Skeletal muscle satellite cell (primary cell): ENCODE results near the gene ITPK1.
A peak's percentile ranks its signal among the peaks of the same experiment; 100 is the strongest.
"Not testable (repeated sequence)": the region's sequence is repeated elsewhere in the genome, so short reads cannot be mapped to it uniquely, and the experiment has no call there.

ENCODE experiments used
- H3K27me3 ChIP-seq: 2 replicates; pipeline ENCODE4 v1.7.0; 2013; ENCODE audit warnings: low read length; ENCODE audit not compliant: control insufficient read depth, insufficient read depth
- H3K36me3 ChIP-seq: 2 replicates; pipeline ENCODE4 v1.7.0; 2013; ENCODE audit warnings: mild to moderate bottlenecking, control low read depth, low read length; ENCODE audit not compliant: insufficient read depth
- H3K4me1 ChIP-seq: 2 replicates; pipeline ENCODE4 v1.7.0; 2013; ENCODE audit warnings: low read length; ENCODE audit not compliant: control insufficient read depth, insufficient read depth
- H3K4me2 ChIP-seq: 2 replicates; pipeline ENCODE4 v1.7.0; 2013; ENCODE audit warnings: mild to moderate bottlenecking, low read length
- H3K4me3 ChIP-seq: 2 replicates; pipeline ENCODE4 v1.7.0; 2013; ENCODE audit warnings: low read length
- H3K9ac ChIP-seq: 2 replicates; pipeline ENCODE4 v1.7.0; 2013; ENCODE audit warnings: mild to moderate bottlenecking, low read depth, low read length, moderate library complexity
- H3K9me3 ChIP-seq: replicated peaks from 2 replicates; pipeline ENCODE4 v1.7.0; 2013; ENCODE audit warnings: mild to moderate bottlenecking, control low read depth, low read length

The ITPK1 gene

DNA sequence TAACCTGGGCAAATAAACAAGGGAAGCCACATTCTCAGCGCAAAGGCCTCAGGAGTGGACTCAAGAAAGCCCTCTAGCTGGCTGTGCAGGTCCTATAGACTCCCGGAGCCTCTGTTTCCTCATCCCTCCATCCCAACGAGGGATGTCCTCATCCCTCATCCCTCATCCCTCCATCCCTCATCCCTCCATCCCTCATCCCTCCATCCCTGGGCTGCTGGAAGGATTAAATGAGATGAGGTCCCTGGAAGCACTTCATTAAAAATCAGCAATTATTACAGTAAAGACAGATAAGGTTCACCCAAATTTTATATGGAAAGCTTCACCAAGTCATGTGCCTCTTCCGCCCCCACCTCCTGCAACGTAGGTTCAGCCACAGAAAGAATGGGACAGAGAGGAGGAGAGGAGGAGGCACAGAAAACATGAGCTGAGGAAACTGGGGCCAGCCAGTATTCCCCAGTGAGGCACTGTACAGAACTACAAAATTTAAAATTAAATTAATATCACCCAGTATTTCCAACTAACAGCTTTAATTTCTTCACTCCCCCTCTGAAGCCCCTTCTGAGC is 4.8 kb downstream of the ITPK1 start:
- no peaks in the 10 kb centered on the region for H3K27me3 ChIP-seq
- no peaks in the 10 kb centered on the region for H3K9me3 ChIP-seq
- H3K4me3 ChIP-seq: no peak overlapping the region
- H3K9ac ChIP-seq: no peak overlapping the region
- no peak overlapping the region for H3K4me2 ChIP-seq
- H3K36me3 ChIP-seq: no peaks in the 10 kb centered on the region
- peaks cover 15% of the 10 kb centered on the region for H3K4me1 ChIP-seq

DNA sequence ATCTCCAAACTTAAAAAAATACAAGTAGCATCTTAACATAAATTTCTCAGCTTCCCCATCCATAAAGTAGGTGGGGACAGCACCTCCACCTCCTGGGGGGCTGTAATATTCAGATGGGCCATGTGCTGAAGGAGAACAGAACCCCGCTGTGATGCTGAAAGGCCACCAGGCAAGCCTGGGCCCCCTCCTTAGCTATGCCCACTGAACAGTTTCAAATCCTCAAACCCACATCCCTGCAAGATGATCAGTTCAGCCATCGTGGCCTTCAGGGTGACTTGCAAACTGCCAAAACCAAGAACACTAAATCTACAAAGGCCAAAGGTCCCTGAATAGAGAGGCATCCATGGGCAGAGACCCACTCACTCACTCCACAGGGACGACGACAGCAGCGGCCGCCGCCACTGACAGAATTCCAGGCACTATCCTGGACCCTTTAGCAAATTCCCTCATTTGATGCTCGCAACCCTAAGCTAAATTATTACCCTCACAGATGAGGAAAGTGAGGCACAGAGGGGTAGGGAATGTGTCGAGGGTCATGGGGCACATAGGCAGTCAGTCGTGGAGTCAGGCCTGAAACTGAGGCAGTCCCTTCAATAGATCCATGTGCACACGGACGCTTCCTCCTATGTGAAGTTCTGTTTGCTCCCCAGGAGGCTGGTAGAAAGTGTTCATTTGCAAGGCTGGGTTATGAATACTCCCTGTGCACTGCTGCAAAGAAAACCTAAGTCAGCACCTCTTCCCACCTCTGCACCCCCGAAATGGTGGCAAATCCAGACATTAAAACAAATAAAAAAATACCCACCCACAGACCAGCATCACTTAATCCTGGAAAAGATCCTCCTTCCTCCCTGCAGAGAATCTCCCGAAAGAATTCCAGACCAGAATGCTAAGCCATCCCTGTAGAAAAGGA is 5.9 kb downstream of the ITPK1 start:
- Histone ChIP-seq H3K4me3 (no peak overlapping the region), H3K9me3 (no peaks in the 10 kb centered on the region), H3K9ac (no peak overlapping the region), H3K4me2 (no peak overlapping the region), H3K36me3 (no peaks in the 10 kb centered on the region), H3K4me1 (peaks cover 26% of the 10 kb centered on the region), H3K27me3 (no peaks in the 10 kb centered on the region)

DNA sequence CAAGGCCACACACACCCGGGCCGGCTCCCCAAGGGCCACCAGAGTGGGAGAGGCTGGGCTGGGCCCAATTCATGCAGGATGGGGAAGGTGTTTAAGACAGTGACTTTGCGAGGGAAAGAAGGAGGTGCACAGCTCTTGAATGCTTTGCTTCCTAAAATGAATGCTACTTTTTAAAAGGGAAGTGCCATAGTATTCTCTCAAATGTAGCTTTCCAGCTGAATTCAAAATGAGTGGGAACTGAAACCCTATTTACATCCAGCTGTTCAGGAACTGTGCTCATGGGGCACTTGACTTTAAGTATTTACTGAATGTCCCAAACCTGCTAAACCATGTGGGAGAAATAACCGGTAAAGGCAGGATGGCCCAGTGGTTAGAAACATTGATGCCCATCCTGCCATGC is 7.6 kb downstream of the ITPK1 start:
- H3K4me1 ChIP-seq: peaks cover 14% of the 10 kb centered on the region
- H3K9me3 ChIP-seq: no peaks in the 10 kb centered on the region
- no peak overlapping the region for H3K4me2 ChIP-seq
- H3K4me3 ChIP-seq: no peak overlapping the region
- H3K36me3 ChIP-seq: no peaks in the 10 kb centered on the region
- no peaks in the 10 kb centered on the region for H3K27me3 ChIP-seq
- no peak overlapping the region for H3K9ac ChIP-seq

DNA sequence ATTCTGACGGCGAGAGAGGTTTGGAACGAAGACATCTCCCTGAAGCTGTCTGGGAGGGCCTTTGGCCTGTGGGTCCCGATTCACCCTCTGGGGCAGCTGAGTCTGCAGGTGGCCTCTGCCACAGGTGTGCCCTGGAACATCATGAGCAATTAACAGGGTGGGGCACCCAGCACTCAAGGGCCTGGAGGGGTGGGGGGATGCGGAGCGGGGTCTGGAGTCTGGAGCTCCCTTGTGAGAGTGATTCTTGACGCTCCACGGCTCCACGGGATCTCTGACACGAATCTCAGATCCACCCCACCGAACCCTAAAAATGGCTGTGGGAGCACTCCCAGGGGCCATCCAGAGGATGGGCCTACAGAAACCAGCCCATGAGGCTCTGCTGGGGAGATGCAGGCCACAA is 8.3 kb downstream of the ITPK1 start:
- no peak overlapping the region for H3K9ac ChIP-seq

DNA sequence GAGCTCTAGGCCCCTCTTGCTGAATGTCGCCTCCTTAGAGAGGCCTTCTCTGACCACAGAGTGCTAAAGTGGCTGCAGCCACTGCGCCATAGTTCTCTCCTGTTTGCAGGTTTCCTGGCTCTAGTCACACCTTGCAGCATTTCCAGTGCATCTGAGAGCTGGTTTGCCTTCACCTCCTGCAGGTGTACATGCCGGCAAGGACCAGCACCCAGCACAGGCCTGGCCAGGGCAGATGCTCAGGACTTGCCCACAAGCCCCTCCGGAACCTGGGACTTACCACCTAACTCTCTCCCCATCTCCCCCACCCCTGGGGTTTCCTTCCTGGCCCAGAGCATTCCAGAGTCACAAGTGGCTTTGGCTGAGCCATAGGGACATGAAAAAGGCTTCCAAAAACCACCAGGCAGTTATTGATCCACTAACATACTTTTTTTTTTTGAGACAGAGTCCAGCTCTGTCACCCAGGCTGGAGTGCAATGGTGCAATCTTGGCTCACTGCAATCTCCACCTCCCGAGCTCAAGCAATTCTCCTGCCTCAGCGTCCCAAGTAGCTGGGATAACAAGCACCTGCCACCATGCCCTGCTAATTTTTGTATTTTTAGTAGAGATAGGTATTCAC is 9.1 kb downstream of the ITPK1 start:
- no peak overlapping the region for H3K9ac ChIP-seq
- H3K36me3 ChIP-seq: no peaks in the 10 kb centered on the region
- no peaks in the 10 kb centered on the region for H3K9me3 ChIP-seq
- H3K27me3 ChIP-seq: no peaks in the 10 kb centered on the region
- H3K4me3 ChIP-seq: no peak overlapping the region
- H3K4me2 ChIP-seq: no peak overlapping the region
- peaks cover 11% of the 10 kb centered on the region for H3K4me1 ChIP-seq

More for the DNA sequence above, 8.3 kb downstream of the ITPK1 start:
- no peaks in the 10 kb centered on the region for H3K27me3 ChIP-seq
- H3K4me2 ChIP-seq: no peak overlapping the region
- H3K4me1 ChIP-seq: peaks cover 11% of the 10 kb centered on the region
- no peaks in the 10 kb centered on the region for H3K9me3 ChIP-seq
- H3K4me3 ChIP-seq: no peak overlapping the region
- no peaks in the 10 kb centered on the region for H3K36me3 ChIP-seq

DNA sequence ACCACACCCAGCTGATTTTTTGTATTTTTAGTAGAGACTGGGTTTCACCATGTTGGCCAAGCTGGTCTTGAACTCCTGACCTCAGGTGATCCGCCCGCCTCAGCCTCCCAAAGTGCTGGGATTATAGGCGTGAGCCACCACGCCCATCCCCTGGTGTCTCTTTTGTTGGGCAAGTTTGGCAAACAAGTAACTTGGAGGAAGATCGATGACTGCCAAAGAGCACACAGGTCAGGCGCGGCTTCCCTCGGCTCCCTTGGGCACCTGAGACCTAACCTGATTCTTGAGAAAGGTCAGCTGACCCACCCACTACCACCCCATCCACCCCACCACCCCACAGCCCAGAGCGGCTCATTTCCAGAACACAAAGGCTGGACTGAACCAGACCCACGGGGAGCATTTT is 9.9 kb downstream of the ITPK1 start:
- peaks cover 11% of the 10 kb centered on the region for H3K4me1 ChIP-seq
- H3K9ac ChIP-seq, H3K36me3 ChIP-seq, H3K9me3 ChIP-seq, H3K4me3 ChIP-seq, H3K4me2 ChIP-seq, H3K27me3 ChIP-seq: not testable (repeated sequence)

DNA sequence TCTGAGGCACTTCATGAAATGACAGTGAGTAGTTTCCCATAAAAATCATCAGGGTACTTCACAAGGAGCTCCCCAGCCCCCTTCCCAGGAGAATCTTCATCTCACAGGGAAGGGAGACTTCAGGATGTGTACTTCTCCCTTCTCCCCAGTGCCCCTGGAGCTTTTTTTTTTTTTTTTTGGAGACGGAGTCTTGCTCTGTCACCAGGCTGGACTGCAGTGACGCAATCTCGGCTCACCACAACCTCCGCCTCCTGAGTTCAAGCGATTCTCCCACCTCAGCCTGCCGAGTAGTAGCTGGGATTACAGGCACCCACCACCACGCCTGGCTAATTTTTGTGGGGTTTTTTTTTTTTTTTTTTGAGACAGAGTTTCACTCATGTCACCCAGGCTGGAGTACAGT is 10.4 kb downstream of the ITPK1 start:
- H3K4me2 ChIP-seq: peak overlapping the region; percentile 55
- H3K4me3 ChIP-seq: no peak overlapping the region
- H3K9ac ChIP-seq: no peak overlapping the region
- no peaks in the 10 kb centered on the region for H3K27me3 ChIP-seq
- H3K4me1 ChIP-seq: peaks cover 11% of the 10 kb centered on the region
- no peaks in the 10 kb centered on the region for H3K9me3 ChIP-seq
- no peaks in the 10 kb centered on the region for H3K36me3 ChIP-seq

DNA sequence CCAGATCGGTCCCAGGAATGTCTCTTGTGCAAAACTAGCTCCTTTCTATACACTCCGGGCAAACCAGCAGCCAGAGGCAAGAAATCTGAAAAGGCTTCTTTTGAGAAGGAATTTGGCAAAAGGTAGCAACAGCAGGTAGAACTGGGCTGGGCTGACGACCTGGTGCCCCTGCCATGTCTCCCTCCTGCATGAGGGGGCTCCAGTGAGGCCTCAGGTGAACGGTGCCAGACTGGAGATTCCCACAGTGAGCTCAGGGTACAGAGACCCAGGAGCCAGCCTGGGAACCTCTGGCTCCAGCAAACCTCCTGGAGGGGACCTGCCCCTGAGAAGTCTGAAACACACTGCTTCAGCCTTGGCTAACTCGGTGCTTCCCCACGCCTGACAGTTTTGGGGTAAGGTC is 10.8 kb downstream of the ITPK1 start:
- no peak overlapping the region for H3K9ac ChIP-seq
- H3K4me1 ChIP-seq: peaks cover 11% of the 10 kb centered on the region
- no peaks in the 10 kb centered on the region for H3K9me3 ChIP-seq
- peak overlapping the region; percentile 55 for H3K4me2 ChIP-seq
- no peaks in the 10 kb centered on the region for H3K27me3 ChIP-seq
- no peaks in the 10 kb centered on the region for H3K36me3 ChIP-seq
- no peak overlapping the region for H3K4me3 ChIP-seq

DNA sequence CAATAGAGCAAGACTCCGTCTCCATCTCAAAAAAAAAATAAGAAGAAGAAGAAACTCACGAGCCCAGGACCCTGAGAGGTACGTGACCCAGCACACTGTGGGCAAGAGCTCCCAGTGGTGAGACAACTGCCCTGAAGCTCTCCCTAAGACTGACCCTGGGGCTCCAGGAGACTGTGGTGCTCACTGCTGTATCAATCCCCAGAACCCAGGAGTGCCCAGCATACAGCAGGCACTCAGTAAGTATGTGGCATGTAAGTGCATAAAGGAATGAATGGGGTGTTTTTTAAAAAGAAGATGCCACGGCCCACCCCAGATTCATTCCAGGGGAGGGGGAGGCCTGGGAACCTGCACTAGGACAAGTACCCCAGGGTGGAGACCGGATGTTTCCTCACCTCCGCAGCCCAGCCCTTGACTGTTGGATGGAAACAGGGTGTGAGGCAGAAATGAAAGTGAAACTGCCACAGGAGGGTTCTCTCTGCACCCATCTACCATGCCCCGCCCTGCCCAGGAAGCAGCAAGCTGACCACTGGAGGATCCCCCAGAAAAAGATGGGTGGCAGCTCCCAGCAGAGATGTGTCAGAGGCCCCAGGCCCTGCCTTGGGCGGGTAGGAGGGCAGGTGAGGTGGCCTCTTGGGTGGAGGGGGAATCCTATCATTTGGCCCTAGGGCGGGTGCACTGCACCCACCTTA is 12.2 kb downstream of the ITPK1 start:
- Histone ChIP-seq H3K27me3 (no peaks in the 10 kb centered on the region), H3K9me3 (no peaks in the 10 kb centered on the region), H3K4me3 (no peak overlapping the region), H3K4me1 (peaks cover 11% of the 10 kb centered on the region), H3K9ac (no peak overlapping the region), H3K36me3 (no peaks in the 10 kb centered on the region), H3K4me2 (no peak overlapping the region)

DNA sequence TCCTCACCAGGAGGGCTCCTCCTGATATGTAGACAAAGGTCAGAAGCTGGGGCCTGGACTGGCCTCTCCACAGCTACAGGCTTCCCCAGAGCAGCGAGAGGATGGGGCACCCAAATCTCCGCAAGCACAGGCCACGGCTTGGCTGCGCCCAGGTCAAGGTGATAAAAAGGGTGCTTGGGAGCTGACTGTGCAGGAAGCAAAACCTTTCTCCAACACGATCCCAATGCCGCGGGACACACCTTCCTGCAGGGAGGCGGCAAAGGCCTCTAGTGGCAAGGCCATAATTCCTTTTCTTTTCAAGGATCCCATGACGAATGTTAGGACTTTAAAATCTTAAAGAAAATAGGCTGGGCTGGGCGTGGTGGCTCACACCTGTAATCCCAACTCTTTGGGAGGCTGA is 13.6 kb downstream of the ITPK1 start:
- Histone ChIP-seq H3K27me3 (no peaks in the 10 kb centered on the region), H3K4me3 (no peak overlapping the region), H3K36me3 (no peaks in the 10 kb centered on the region), H3K9ac (no peak overlapping the region), H3K4me1 (peaks cover 11% of the 10 kb centered on the region), H3K9me3 (no peaks in the 10 kb centered on the region), H3K4me2 (no peak overlapping the region)

DNA sequence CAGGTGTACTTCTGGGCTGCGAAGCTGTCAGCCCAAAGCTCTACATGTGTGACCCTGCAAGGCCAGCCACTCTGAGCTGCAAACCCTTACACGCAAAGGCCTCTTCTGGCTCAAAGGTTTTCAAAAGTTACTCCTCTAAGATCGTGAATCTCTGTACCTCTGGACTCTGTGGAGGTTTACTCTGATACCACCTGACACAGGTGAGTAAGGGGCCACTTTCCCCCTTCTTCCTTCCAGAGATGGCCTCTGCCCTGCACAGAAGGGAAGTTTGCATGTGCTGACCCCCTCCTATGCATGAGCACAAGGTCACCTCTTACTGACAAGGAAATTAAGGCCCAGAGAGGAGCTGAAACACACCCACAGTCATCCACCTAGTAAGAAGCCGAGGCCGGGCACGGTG is 14.5 kb downstream of the ITPK1 start:
- peaks cover 11% of the 10 kb centered on the region for H3K4me1 ChIP-seq

More for the DNA sequence above, 14.5 kb downstream of the ITPK1 start:
- no peak overlapping the region for H3K4me3 ChIP-seq
- H3K9ac ChIP-seq: no peak overlapping the region
- no peaks in the 10 kb centered on the region for H3K27me3 ChIP-seq
- no peaks in the 10 kb centered on the region for H3K36me3 ChIP-seq
- H3K4me2 ChIP-seq: no peak overlapping the region
- no peaks in the 10 kb centered on the region for H3K9me3 ChIP-seq
